Measurements from ENCODE around the gene BPIFB2. TPM values are rescaled to one million over a fixed set of nuclear protein-coding genes. Genes with fewer than 3 reads are reported as not detected.

Gene BPIFB2
- polyA plus RNA-seq, 1 of the 3 experiments (the other 2 are of a cell fraction), result not detected

GRCh38 chr20:32976746-32977145 lies 30.8 kb upstream of the BPIFB2 start:
- ChIA-PET POLR2A (no interaction called here), CTCF (no interaction called here)
- Histone ChIP-seq H2AFZ (ENCODE audit: low read depth) (no peak overlapping the region), H3K4me3 (ENCODE audit: low read depth in 2 of 2, low read length in 1 of 2) (no peak overlapping the region), H3K27me3 (ENCODE audit: insufficient read depth) (no peaks in the 10 kb centered on the region; the same call in 1 of the 2 replicates), H3F3A (replicated peaks; ENCODE audit: insufficient read depth) (no peaks in the 10 kb centered on the region), H3K9me2 (no peaks in the 10 kb centered on the region), H3K9ac (no peak overlapping the region), H3K9me3 (no peaks in the 10 kb centered on the region), H3K27ac (ENCODE audit: low read depth in 2 of 2, low read length in 1 of 2) (no peak overlapping the region), H4K20me1 (ENCODE audit: insufficient read depth) (no peaks in the 10 kb centered on the region), H3K36me3 (replicated peaks in 1 of 2; ENCODE audit: control insufficient read depth in 1 of 2, insufficient read depth in 2 of 2, low read length in 1 of 2) (no peaks in the 10 kb centered on the region), H3K4me2 (no peak overlapping the region), H3K79me2 (ENCODE audit: insufficient read depth) (no peaks in the 10 kb centered on the region), H3K4me1 (ENCODE audit: control insufficient read depth in 1 of 2, insufficient read depth in 2 of 2, low read depth in 1 of 2, low read length in 1 of 2) (no peaks in the 10 kb centered on the region; a peak in 1 of 4 replicates)
- no peak for DNase-seq
- no peak for TF ChIP-seq RFX5 (IDR thresholded peaks at IDR 0.05; ENCODE audit: low read length)
- no peak for TF ChIP-seq MXI1 (IDR thresholded peaks at IDR 0.05; ENCODE audit: low read depth, low read length)
- no peak for TF ChIP-seq USF2 (IDR thresholded peaks at IDR 0.05; ENCODE audit: borderline replicate concordance, low read depth, low read length)
- no peak for TF ChIP-seq SMC3 (IDR thresholded peaks at IDR 0.05; ENCODE audit: low read depth, low read length)
- TF ChIP-seq ZBTB33 (IDR thresholded peaks at IDR 0.05; ENCODE audit: borderline replicate concordance, low read depth), result no peak
- TF ChIP-seq NRF1 (IDR thresholded peaks at IDR 0.05; ENCODE audit: low read depth, low read length), result no peak
- no peak for TF ChIP-seq RAD21 (IDR thresholded peaks at IDR 0.05; ENCODE audit: low read length)
- no peak for TF ChIP-seq CTCF (IDR thresholded peaks at IDR 0.05)
- no peak for TF ChIP-seq REST (IDR thresholded peaks at IDR 0.05; ENCODE audit: low read depth, low read length)
- TF ChIP-seq YY1 (IDR thresholded peaks at IDR 0.05; ENCODE audit: low read depth), result no peak
- no peak for TF ChIP-seq ELF1 (IDR thresholded peaks at IDR 0.05)
- no peak for TF ChIP-seq FOXM1 (IDR thresholded peaks at IDR 0.05; ENCODE audit: low read depth)
- no peak for TF ChIP-seq GATA2 (CRISPR knock-in tag; IDR thresholded peaks at IDR 0.05)
- TF ChIP-seq JUND (IDR thresholded peaks at IDR 0.05), result no peak
- TF ChIP-seq USF1 (IDR thresholded peaks at IDR 0.05; ENCODE audit: borderline replicate concordance, low read depth), result no peak
- TF ChIP-seq TCF12 (IDR thresholded peaks at IDR 0.05), result no peak
- no peak for TF ChIP-seq MEF2A (IDR thresholded peaks at IDR 0.05; ENCODE audit: borderline replicate concordance, low read depth)
- TF ChIP-seq EZH2phosphoT487 (IDR thresholded peaks at IDR 0.05; ENCODE audit: borderline replicate concordance, low read depth), result no peak
- no peak for TF ChIP-seq RCOR1 (IDR thresholded peaks at IDR 0.05; ENCODE audit: low read length)
- 44% methylated on average over 6 of the region's 6 CpGs for WGBS (ENCODE audit: low lambda C conversion rate)

Measured in SK-N-SH (cell line).